Mucosa of descending colon (tissue), 3 donors: ENCODE measurements around the gene PTX4. TPM values are rescaled to one million over a fixed set of nuclear protein-coding genes. Genes with fewer than 3 reads are reported as not detected.
A peak's percentile ranks its signal among the peaks of the same experiment; 100 is the strongest.

Experiments used
- ATAC-seq: fragments of 200-7000 bp; cut with Tn5 transposase; one replicate; pipeline ENCODE4 v1.9.1; 2020; ENCODE audit warnings: mild to moderate bottlenecking, moderate library complexity
- DNase-seq, 3 donors: peaks; one replicate each; pipeline ENCODE4 v3.0.0-alpha.2; 2020
- H3K36me3 ChIP-seq: fragments of 200-600 bp; one replicate; pipeline ENCODE4 v1.8.0; 2021; ENCODE audit warnings: low read depth, mild to moderate bottlenecking
- H3K4me1 ChIP-seq: fragments of 200-600 bp; one replicate; pipeline ENCODE4 v1.8.0; 2021; ENCODE audit warnings: low read depth, mild to moderate bottlenecking
- H3K4me3 ChIP-seq: fragments of 200-600 bp; one replicate; pipeline ENCODE4 v1.8.0; 2021; ENCODE audit warnings: mild to moderate bottlenecking
- H3K9me3 ChIP-seq: fragments of 200-600 bp; one replicate; pipeline ENCODE4 v1.8.0; 2021; ENCODE audit warnings: mild to moderate bottlenecking
- CTCF ChIP-seq: fragments of 200-600 bp; IDR thresholded peaks from one replicate; pipeline ENCODE4 v1.8.0; 2022; ENCODE audit warnings: antibody characterized with exemption, mild to moderate bottlenecking
- intact Hi-C, 2 donors: fragments of 100-400 bp; cut with DNase I in 1 of 2; cut with micrococcal nuclease in 1 of 2; formaldehyde crosslinking; loops; one replicate each; pipeline versions ENCODE4 v1.11.0 to v1.11.1; 2022; cut with DNase I, micrococcal nuclease
- long read RNA-seq, 2 donors: library from polyadenylated mRNA; unstranded; transcript quantifications; one replicate each; pipeline ENCODE4 v2.0.0, GENCODE V29; 2019 to 2021
- total RNA-seq, 3 donors: library from RNA; stranded (reverse); fragmentation: NEBNext Ultra II Directional in 2 of 3; extraction: Animal tissue kit (Norgen Biotek cat#: 25700) in 2 of 3; gene quantifications; one replicate each; pipeline versions ENCODE4 v1.2.1 to v1.2.4, GENCODE V29; 2021 to 2023
- donor health status: DM: no; HTN: no; CAD: no; lungs with moderate emphysema.
- donor health status: DM: no; HTN: no; CAD: no.
- donor health status: DM: no; HTN: yes; CAD: no.

The PTX4 gene
- total RNA-seq, result not detected
- long read RNA-seq, donor 1, partial matches to known transcripts, result 0 of 1 reads
- long read RNA-seq, donor 1, other reads (novel, unspliced or antisense), result 1 of 1 reads
- long read RNA-seq, donor 2, result 0 reads

- DNase-seq, result no peak
Measured at GRCh38 chr16:1488619-1489018, at the start of gene PTX4. TSS of gene PTX4 (minus strand) at chr16:1488944. CDS start at chr16:1488909, 35 bp downstream.

GRCh38 chr16:1537763-1538289 is 49.1 kb upstream of the PTX4 start:
- Histone ChIP-seq H3K9me3 (no peaks in the 10 kb centered on the region), H3K4me1 (no peaks in the 10 kb centered on the region), H3K4me3 (no peak overlapping the region), H3K36me3 (no peaks in the 10 kb centered on the region)
- intact Hi-C loops, result no loop called here
- no peak for TF ChIP-seq CTCF
- DNase-seq (peak in 1 of 3 donors; percentile 39), ATAC-seq (no peak)

More at GRCh38 chr16:1488619-1489018, at the start of gene PTX4:
- H3K4me3 ChIP-seq, result no peak within 1 kb of the TSS
- intact Hi-C loops, result no loop called here
- no peaks in the 10 kb centered on the region for H3K4me1 ChIP-seq
- TF ChIP-seq CTCF, result no peak
- ATAC-seq, result no peak
- no peaks in the 10 kb centered on the region for H3K9me3 ChIP-seq
- H3K36me3 ChIP-seq, result no peaks in the 10 kb centered on the region

- no peak for TF ChIP-seq CTCF
- ATAC-seq (no peak), DNase-seq (peak in 1 of 3 donors; percentile 44)
- intact Hi-C loops, result no loop called here
- H3K36me3 ChIP-seq, result no peaks in the 10 kb centered on the region
- H3K4me1 ChIP-seq, result no peaks in the 10 kb centered on the region
- H3K4me3 ChIP-seq, result no peak overlapping the region
- no peaks in the 10 kb centered on the region for H3K9me3 ChIP-seq
Measured at GRCh38 chr16:1537138-1537577, 48.4 kb upstream of the PTX4 start.

GRCh38 chr16:1536601-1537000 is 47.9 kb upstream of the PTX4 start:
- H3K4me1 ChIP-seq, result no peaks in the 10 kb centered on the region
- intact Hi-C loops, result no loop called here

GRCh38 chr16:1535391-1536291 is 46.9 kb upstream of the PTX4 start:
- Histone ChIP-seq H3K4me1 (no peaks in the 10 kb centered on the region), H3K4me3 (no peak overlapping the region), H3K36me3 (no peaks in the 10 kb centered on the region), H3K9me3 (no peaks in the 10 kb centered on the region)
- ATAC-seq (no peak), DNase-seq (peak in 1 of 3 donors; percentile 54)
- intact Hi-C loops, result no loop called here
- TF ChIP-seq CTCF, result no peak

More at GRCh38 chr16:1536601-1537000, 47.9 kb upstream of the PTX4 start:
- H3K4me3 ChIP-seq, result no peak overlapping the region
- ATAC-seq (no peak), DNase-seq (peak in 1 of 3 donors; percentile 43)
- H3K9me3 ChIP-seq, result no peaks in the 10 kb centered on the region
- no peak for TF ChIP-seq CTCF
- no peaks in the 10 kb centered on the region for H3K36me3 ChIP-seq
